Measurements from ENCODE around the gene CES2. TPM values are rescaled to one million over a fixed set of nuclear protein-coding genes. Genes with fewer than 3 reads are reported as not detected.
A peak's percentile ranks its signal among the peaks of the same experiment; 100 is the strongest.
"Not testable (repeated sequence)": the region's sequence is repeated elsewhere in the genome, so short reads cannot be mapped to it uniquely, and the experiment has no call there.

CES2 gene
- total and polyA plus RNA-seq, 5 experiments from 2014 or later = 21.1 to 62.7 (median 31.2) TPM

- Mint-ChIP-seq H3K27me3 (no peaks in the 10 kb centered on the region), H3K4me3 (peak overlapping the region; percentile 38 to 100 (median 98)), H3K9me3 (no peaks in the 10 kb centered on the region), H3K27ac (peak overlapping the region in 9 of 10 donors; percentile 16 to 99 (median 76)), H3K36me3 (peaks cover 0 to 58% (median 5%) of the 10 kb centered on the region in 3 donors), H3K4me1 (peaks cover 41 to 68% (median 57%) of the 10 kb centered on the region in 4 donors)
- ATAC-seq = no peak
- DNase-seq = no peak
- POLR2A ChIA-PET = no interaction called here
These were observed 1.1 kb downstream of the CES2 start for GRCh38 chr16:66936462-66936861.

- no peaks in the 10 kb centered on the region for H3K9me3 Mint-ChIP-seq
- no peak for ATAC-seq
- H3K27ac Mint-ChIP-seq = peak overlapping the region in 9 of 10 donors; percentile 27 to 82 (median 66)
- H3K36me3 Mint-ChIP-seq = peaks cover 0 to 59% (median 2%) of the 10 kb centered on the region in 3 donors
- no peaks in the 10 kb centered on the region for H3K27me3 Mint-ChIP-seq
- POLR2A ChIA-PET = no interaction called here
- H3K4me1 Mint-ChIP-seq = peaks cover 41 to 63% (median 52%) of the 10 kb centered on the region in 4 donors
- peak overlapping the region; percentile 38 to 100 (median 97) for H3K4me3 Mint-ChIP-seq
- DNase-seq = no peak
These were observed 1.7 kb downstream of the CES2 start for GRCh38 chr16:66936889-66937554.

- Mint-ChIP-seq H3K27me3 (no peaks in the 10 kb centered on the region), H3K36me3 (peaks cover 0 to 61% (median 2%) of the 10 kb centered on the region in 3 donors), H3K9me3 (no peaks in the 10 kb centered on the region), H3K4me3 (peak overlapping the region in 1 of 10 donors; percentile 38), H3K27ac (peak overlapping the region in 6 of 10 donors; percentile 7 to 75 (median 38)), H3K4me1 (peaks cover 35 to 55% (median 44%) of the 10 kb centered on the region in 4 donors)
- DNase-seq (no peak), ATAC-seq (no peak)
- POLR2A ChIA-PET = no interaction called here
These were observed 2.5 kb downstream of the CES2 start for GRCh38 chr16:66937725-66938337.

GRCh38 chr16:66939366-66939765, 4.0 kb downstream of the CES2 start:
- DNase-seq = no peak
- Mint-ChIP-seq H3K27me3 (no peaks in the 10 kb centered on the region), H3K9me3 (no peaks in the 10 kb centered on the region), H3K4me3 (no peak overlapping the region), H3K36me3 (peaks cover 0 to 57% (median 0%) of the 10 kb centered on the region in 3 donors), H3K4me1 (peaks cover 21 to 39% (median 29%) of the 10 kb centered on the region in 4 donors), H3K27ac (peak overlapping the region in 1 of 10 donors; percentile 11)
- POLR2A ChIA-PET = no interaction called here
- ATAC-seq = no peak

- Mint-ChIP-seq H3K27me3 (no peaks in the 10 kb centered on the region), H3K4me3 (no peak overlapping the region), H3K9me3 (no peaks in the 10 kb centered on the region), H3K36me3 (peaks cover 0 to 57% (median 0%) of the 10 kb centered on the region in 3 donors), H3K27ac (peak overlapping the region in 1 of 10 donors; percentile 43), H3K4me1 (peaks cover 18 to 33% (median 25%) of the 10 kb centered on the region in 4 donors)
- DNase-seq (no peak), ATAC-seq (no peak)
- POLR2A ChIA-PET = no interaction called here
These were observed 4.9 kb downstream of the CES2 start for GRCh38 chr16:66940236-66940635.

GRCh38 chr16:66942981-66943380, 7.7 kb downstream of the CES2 start:
- no peak for ATAC-seq
- Mint-ChIP-seq H3K36me3 (peaks cover 0 to 46% (median 0%) of the 10 kb centered on the region in 3 donors), H3K9me3 (no peaks in the 10 kb centered on the region), H3K27me3 (peaks cover 0 to 2% (median 0%) of the 10 kb centered on the region in 5 donors), H3K27ac (peak overlapping the region in 3 of 10 donors; percentile 12 to 25 (median 16)), H3K4me3 (no peak overlapping the region), H3K4me1 (peaks cover 7 to 13% (median 11%) of the 10 kb centered on the region in 4 donors)
- DNase-seq = no peak
- POLR2A ChIA-PET = interaction anchor here (1.7 kb wide), 1 partner anchor 9 kb away, joined by 6 read pairs; the partner anchor contains the start of gene CIAO2B

- Mint-ChIP-seq H3K36me3 (peaks cover 0 to 42% (median 0%) of the 10 kb centered on the region in 3 donors), H3K9me3 (no peaks in the 10 kb centered on the region)
These were observed 8.2 kb downstream of the CES2 start for GRCh38 chr16:66943426-66944053.

GRCh38 chr16:66944054-66944441, 8.7 kb downstream of the CES2 start:
- peaks cover 0 to 37% (median 0%) of the 10 kb centered on the region in 3 donors for H3K36me3 Mint-ChIP-seq
- H3K9me3 Mint-ChIP-seq = no peaks in the 10 kb centered on the region
- H3K27me3 Mint-ChIP-seq = peaks cover 0 to 5% (median 5%) of the 10 kb centered on the region in 5 donors
- DNase-seq (no peak), ATAC-seq (no peak)
- H3K27ac Mint-ChIP-seq = peak overlapping the region in 4 of 10 donors; percentile 45 to 67 (median 56)
- POLR2A ChIA-PET = interaction anchor here (0.7 to 1.7 kb wide), 2 partner anchors 9 to 10 kb away, joined by 3 to 6 read pairs; partner anchors contain the start of gene CIAO2B
- H3K4me1 Mint-ChIP-seq = peaks cover 13 to 23% (median 16%) of the 10 kb centered on the region in 4 donors
- no peak overlapping the region for H3K4me3 Mint-ChIP-seq

More at GRCh38 chr16:66943426-66944053, 8.2 kb downstream of the CES2 start:
- H3K4me3 Mint-ChIP-seq = no peak overlapping the region
- DNase-seq (peak in 1 of 10 donors; percentile 61), ATAC-seq (no peak)
- POLR2A ChIA-PET = interaction anchor here (0.7 to 1.7 kb wide), 2 partner anchors 9 to 10 kb away, joined by 3 to 6 read pairs; partner anchors contain the start of gene CIAO2B
- H3K27ac Mint-ChIP-seq = peak overlapping the region in 1 of 10 donors; percentile 24
- peaks cover 12 to 18% (median 14%) of the 10 kb centered on the region in 4 donors for H3K4me1 Mint-ChIP-seq
- peaks cover 0 to 2% (median 0%) of the 10 kb centered on the region in 5 donors for H3K27me3 Mint-ChIP-seq

GRCh38 chr16:66944971-66945370, 9.7 kb downstream of the CES2 start:
- POLR2A ChIA-PET, H3K4me3 Mint-ChIP-seq, DNase-seq, ATAC-seq, H3K9me3 Mint-ChIP-seq: not testable (repeated sequence)
- Mint-ChIP-seq H3K4me1 (peaks cover 14 to 24% (median 16%) of the 10 kb centered on the region in 4 donors), H3K27ac (peak overlapping the region in 3 of 10 donors; percentile 25 to 61 (median 45)), H3K27me3 (peaks cover 3 to 14% (median 11%) of the 10 kb centered on the region in 5 donors), H3K36me3 (peaks cover 0 to 28% (median 0%) of the 10 kb centered on the region in 3 donors)

- Mint-ChIP-seq H3K9me3 (peaks cover 0 to 1% (median 0%) of the 10 kb centered on the region in 9 donors), H3K27me3 (peaks cover 6 to 22% (median 11%) of the 10 kb centered on the region in 5 donors), H3K27ac (no peak overlapping the region), H3K36me3 (peaks cover 0 to 23% (median 0%) of the 10 kb centered on the region in 3 donors), H3K4me3 (no peak overlapping the region), H3K4me1 (peaks cover 14 to 24% (median 16%) of the 10 kb centered on the region in 4 donors)
- ATAC-seq = no peak
- DNase-seq = no peak
- POLR2A ChIA-PET = no interaction called here
These were observed 10.6 kb downstream of the CES2 start for GRCh38 chr16:66945939-66946338.

- Mint-ChIP-seq H3K36me3 (peaks cover 0 to 18% (median 2%) of the 10 kb centered on the region in 3 donors), H3K9me3 (peaks cover 0 to 1% (median 0%) of the 10 kb centered on the region in 9 donors), H3K27me3 (peaks cover 10 to 28% (median 17%) of the 10 kb centered on the region in 5 donors), H3K27ac (peak overlapping the region in 2 of 10 donors; percentile 19 to 39), H3K4me1 (peaks cover 14 to 24% (median 16%) of the 10 kb centered on the region in 4 donors), H3K4me3 (peak overlapping the region in 1 of 10 donors; percentile 15)
- no peak for ATAC-seq
- DNase-seq = no peak
- POLR2A ChIA-PET = no interaction called here
These were observed 11.2 kb downstream of the CES2 start for GRCh38 chr16:66946541-66946940.

GRCh38 chr16:66946974-66947301, 11.6 kb downstream of the CES2 start:
- ATAC-seq = no peak
- Mint-ChIP-seq H3K27me3 (peaks cover 14 to 32% (median 21%) of the 10 kb centered on the region in 5 donors), H3K36me3 (peaks cover 0 to 14% (median 5%) of the 10 kb centered on the region in 3 donors), H3K27ac (peak overlapping the region in 8 of 10 donors; percentile 5 to 68 (median 33)), H3K9me3 (peaks cover 0 to 1% (median 0%) of the 10 kb centered on the region in 9 donors), H3K4me1 (peaks cover 14 to 24% (median 15%) of the 10 kb centered on the region in 4 donors), H3K4me3 (peak overlapping the region; percentile 87 to 95 (median 92))
- DNase-seq = no peak
- POLR2A ChIA-PET = interaction anchor here (1.1 kb wide), 1 partner anchor 212 kb away, joined by 3 read pairs; no protein-coding TSS in a partner anchor
